Common myeloid progenitor, CD34-positive (primary cell): ENCODE data around the gene FANCI.

Experiments used
- CTCF ChIA-PET: fragments of 350-600 bp; sonication (Branson Sonifier 250); formaldehyde crosslinking; loops from one replicate; lab custom pipeline; 2021; ENCODE audit warnings: antibody characterized with exemption; lab: Charles Lee
- POLR2A ChIA-PET: fragments of 350-600 bp; sonication (Branson Sonifier 250); formaldehyde crosslinking; loops from one replicate; lab custom pipeline; 2021; ENCODE audit warnings: antibody characterized with exemption; lab: Charles Lee
- DNase-seq, 3 donors: peaks; one replicate each; pipeline versions ENCODE4 v3.0.0 to v3.0.0-alpha.2; 2013
- H3K27ac ChIP-seq, 2 experiments: 1 replicate in 1 of 2; 2 replicates in 1 of 2; pipeline ENCODE4 v1.7.0; 2013; ENCODE audit warnings: inconsistent platforms in 2 of 2, low read length in 2 of 2, mild to moderate bottlenecking in 2 of 2, low read depth in 1 of 2, moderate library complexity in 1 of 2; ENCODE audit not compliant: severe bottlenecking in 2 of 2, insufficient read depth in 1 of 2, poor library complexity in 1 of 2
- H3K27me3 ChIP-seq, 5 experiments: replicated peaks in 2 of 5; 1 replicate in 3 of 5; 2 replicates in 2 of 5; pipeline versions ENCODE4 v1.6.1 to v1.7.0; 2013; ENCODE audit warnings: low read length in 4 of 5, mild to moderate bottlenecking in 2 of 5, moderate library complexity in 2 of 5, inconsistent platforms in 1 of 5; ENCODE audit not compliant: insufficient read depth in 5 of 5, control insufficient read depth in 4 of 5
- H3K36me3 ChIP-seq, 4 experiments: 1 replicate in 2 of 4; 2 replicates in 2 of 4; pipeline versions ENCODE4 v1.6.1 to v1.7.0; 2013; ENCODE audit warnings: low read length in 3 of 4, control low read depth in 1 of 4, mild to moderate bottlenecking in 1 of 4; ENCODE audit not compliant: control insufficient read depth in 4 of 4, insufficient read depth in 4 of 4
- H3K4me1 ChIP-seq, 4 experiments: 1 replicate in 3 of 4; 2 replicates in 1 of 4; pipeline versions ENCODE4 v1.6.1 to v1.7.1; 2013; ENCODE audit warnings: low read length in 3 of 4, mild to moderate bottlenecking in 3 of 4, control low read depth in 1 of 4, inconsistent platforms in 1 of 4, moderate library complexity in 1 of 4; ENCODE audit not compliant: control insufficient read depth in 4 of 4, insufficient read depth in 4 of 4; ENCODE audit errors: control extremely low read depth in 1 of 4
- H3K4me3 ChIP-seq, 7 experiments: 1 replicate in 4 of 7; 2 replicates in 3 of 7; pipeline versions ENCODE4 v1.5.1 to v1.7.0; 2013; ENCODE audit warnings: mild to moderate bottlenecking in 7 of 7, low read length in 6 of 7, moderate library complexity in 6 of 7, inconsistent platforms in 2 of 7, low read depth in 2 of 7, control low read depth in 1 of 7; ENCODE audit not compliant: insufficient read depth in 4 of 7, control insufficient read depth in 1 of 7; ENCODE audit errors: extremely low read depth in 1 of 7
- H3K9me3 ChIP-seq, 5 experiments: 1 replicate in 4 of 5; 2 replicates in 1 of 5; pipeline versions ENCODE4 v1.6.1 to v1.7.1; 2013; ENCODE audit warnings: low read length in 4 of 5, mild to moderate bottlenecking in 2 of 5, inconsistent platforms in 1 of 5, low read depth in 1 of 5, moderate library complexity in 1 of 5; ENCODE audit not compliant: control insufficient read depth in 4 of 5, insufficient read depth in 2 of 5; ENCODE audit errors: control extremely low read depth in 1 of 5
- WGBS: methylation state at CpG from one replicate; pipeline ENCODE4 v1.1.5; 2013; ENCODE audit not compliant: insufficient coverage; 5-methylcytosine and 5-hydroxymethylcytosine counted together

The FANCI gene

GRCh38 chr15:89362203-89363101 lies 118.7 kb downstream of the FANCI start:
- no peak for DNase-seq
- Histone ChIP-seq H3K9me3 (no peaks in the 10 kb centered on the region), H3K27ac (no peak overlapping the region), H3K4me3 (peak overlapping the region in 2 of 7 experiments; percentile 4 to 23), H3K36me3 (no peaks in the 10 kb centered on the region), H3K27me3 (peaks cover 2 to 98% (median 70%) of the 10 kb centered on the region in 5 experiments), H3K4me1 (peaks cover 0 to 46% (median 26%) of the 10 kb centered on the region in 4 experiments)
- ChIA-PET CTCF (interaction anchor here (1.0 to 10.2 kb wide), 6 partner anchors 8 to 110 kb away, joined by 3 to 144 read pairs (median 4); no protein-coding TSS in a partner anchor), POLR2A (no interaction called here)
- WGBS: 5% methylated on average over 49 of the region's 73 CpGs

- H3K4me1 ChIP-seq: peaks cover 0 to 50% (median 28%) of the 10 kb centered on the region in 4 experiments
- 10% methylated on average over 5 of the region's 6 CpGs for WGBS
- no peak overlapping the region for H3K27ac ChIP-seq
- peaks cover 2 to 98% (median 68%) of the 10 kb centered on the region in 5 experiments for H3K27me3 ChIP-seq
- POLR2A ChIA-PET: no interaction called here
- no peak for DNase-seq
- CTCF ChIA-PET: interaction anchor here (1.1 to 10.2 kb wide), 4 partner anchors 9 to 109 kb away, joined by 3 to 144 read pairs (median 4); no protein-coding TSS in a partner anchor
- no peak overlapping the region for H3K4me3 ChIP-seq
- H3K9me3 ChIP-seq: no peaks in the 10 kb centered on the region
- no peaks in the 10 kb centered on the region for H3K36me3 ChIP-seq
These were observed 119.4 kb downstream of the FANCI start for GRCh38 chr15:89363133-89363532.

- no peak for DNase-seq
- WGBS: 31% methylated on average over 4 of the region's 4 CpGs
- Histone ChIP-seq H3K4me3 (no peak overlapping the region), H3K27me3 (peaks cover 2 to 100% (median 71%) of the 10 kb centered on the region in 5 experiments), H3K4me1 (peaks cover 0 to 46% (median 27%) of the 10 kb centered on the region in 4 experiments), H3K36me3 (no peaks in the 10 kb centered on the region), H3K27ac (no peak overlapping the region), H3K9me3 (no peaks in the 10 kb centered on the region)
- ChIA-PET CTCF (interaction anchor here (1.0 to 10.2 kb wide), 6 partner anchors 10 to 70 kb away, joined by 3 to 144 read pairs (median 3); no protein-coding TSS in a partner anchor), POLR2A (no interaction called here)
These were observed 120.0 kb downstream of the FANCI start for GRCh38 chr15:89363770-89364169.

- Histone ChIP-seq H3K36me3 (no peaks in the 10 kb centered on the region), H3K4me1 (peaks cover 0 to 40% (median 23%) of the 10 kb centered on the region in 4 experiments), H3K9me3 (peaks cover 0 to 3% (median 0%) of the 10 kb centered on the region in 5 experiments), H3K27ac (no peak overlapping the region), H3K4me3 (no peak overlapping the region), H3K27me3 (peaks cover 2 to 100% (median 77%) of the 10 kb centered on the region in 5 experiments)
- DNase-seq: peak in 2 of 3 donors; percentile 67
- WGBS: 0% methylated on average over 5 of the region's 6 CpGs
- ChIA-PET CTCF (interaction anchor here (1.0 to 10.2 kb wide), 6 partner anchors 19 to 69 kb away, joined by 3 to 144 read pairs (median 4); no protein-coding TSS in a partner anchor), POLR2A (interaction anchor here (0.6 kb wide), 1 partner anchor 16 kb away, joined by 3 read pairs; no protein-coding TSS in a partner anchor)
These were observed 120.6 kb downstream of the FANCI start for GRCh38 chr15:89364341-89364740.

- peaks cover 0 to 3% (median 0%) of the 10 kb centered on the region in 5 experiments for H3K9me3 ChIP-seq
- H3K27ac ChIP-seq: no peak overlapping the region
- peaks cover 0 to 39% (median 23%) of the 10 kb centered on the region in 4 experiments for H3K4me1 ChIP-seq
- H3K27me3 ChIP-seq: peaks cover 2 to 100% (median 75%) of the 10 kb centered on the region in 5 experiments
- CTCF ChIA-PET: interaction anchor here (0.9 to 10.2 kb wide), 7 partner anchors 20 to 69 kb away, joined by 3 to 144 read pairs (median 3); no protein-coding TSS in a partner anchor
- 18% methylated on average over 11 of the region's 13 CpGs for WGBS
- POLR2A ChIA-PET: interaction anchor here (0.6 kb wide), 1 partner anchor 15 kb away, joined by 3 read pairs; no protein-coding TSS in a partner anchor
- no peak for DNase-seq
- no peak overlapping the region for H3K4me3 ChIP-seq
- H3K36me3 ChIP-seq: no peaks in the 10 kb centered on the region
These were observed 121.1 kb downstream of the FANCI start for GRCh38 chr15:89364741-89365450.

- Histone ChIP-seq H3K4me1 (peaks cover 0 to 39% (median 22%) of the 10 kb centered on the region in 4 experiments), H3K9me3 (peaks cover 0 to 3% (median 0%) of the 10 kb centered on the region in 5 experiments), H3K4me3 (no peak overlapping the region), H3K27ac (no peak overlapping the region), H3K27me3 (peaks cover 2 to 100% (median 73%) of the 10 kb centered on the region in 5 experiments), H3K36me3 (no peaks in the 10 kb centered on the region)
- CTCF ChIA-PET: interaction anchor here (0.7 to 1.4 kb wide), 5 partner anchors 25 to 55 kb away, joined by 3 to 6 read pairs (median 3); no protein-coding TSS in a partner anchor
- no peak for DNase-seq
- WGBS: 20% methylated on average over 18 of the region's 22 CpGs
- POLR2A ChIA-PET: interaction anchor here (0.8 to 1.1 kb wide), 2 partner anchors 12 to 24 kb away, joined by 3 read pairs; no protein-coding TSS in a partner anchor
These were observed 121.8 kb downstream of the FANCI start for GRCh38 chr15:89365462-89366065.
